ENCODE data around the gene CCDC146. TPM values are rescaled to one million over a fixed set of nuclear protein-coding genes. Genes with fewer than 3 reads are reported as not detected.

CCDC146 gene
- total and polyA plus RNA-seq, 2 of the 8 experiments (the other 6 are each of a cell fraction or from before 2014, with no cell fraction given): 0.88 to 2.4 TPM

GRCh38 chr7:77209479-77210139 lies 87.2 kb downstream of the CCDC146 start:
- no peak overlapping the region for H2BK20ac ChIP-seq (ENCODE audit: low read length)
- H3K4me2 ChIP-seq (ENCODE audit: insufficient read depth in 1 of 2, low read depth in 2 of 2, low read length in 2 of 2): no peak overlapping the region
- 0 out of 8 replicates have a peak, but pooled peaks cover 0 to 4% (median 0%) of the 10 kb centered on the region in 4 experiments for H3K36me3 ChIP-seq (ENCODE audit: control insufficient read depth in 2 of 4, insufficient read depth in 4 of 4, low read length in 3 of 4)
- no peak overlapping the region for H3K27ac ChIP-seq (ENCODE audit: low read depth, low read length)
- no peaks in the 10 kb centered on the region for H4K20me1 ChIP-seq (replicated peaks in 1 of 2; ENCODE audit: control insufficient read depth in 1 of 2, insufficient read depth in 2 of 2, low read length in 2 of 2)
- TF ChIP-seq GTF2F1 (IDR thresholded peaks at IDR 0.05; ENCODE audit: borderline replicate concordance, low read depth, low read length): no peak
- TF ChIP-seq TBP (IDR thresholded peaks at IDR 0.05; ENCODE audit: low read depth, low read length): no peak
- no peak for TF ChIP-seq CTCF (IDR thresholded peaks at IDR 0.05; ENCODE audit: control extremely low read depth in 1 of 3, insufficient read depth in 1 of 3, low read depth in 1 of 3, low read length in 3 of 3)
- TF ChIP-seq TEAD4 (IDR thresholded peaks at IDR 0.05; ENCODE audit: low read depth, low read length): no peak
- H3K4me3 ChIP-seq (ENCODE audit: extremely low read depth in 1 of 4, insufficient read depth in 2 of 4, low read depth in 3 of 4, low read length in 4 of 4): no peak overlapping the region
- H3K79me2 ChIP-seq (ENCODE audit: control insufficient read depth in 1 of 2, insufficient read depth in 2 of 2, low read length in 2 of 2): no peaks in the 10 kb centered on the region
- no peaks in the 10 kb centered on the region for H3K79me1 ChIP-seq (ENCODE audit: low read depth, low read length)
- H3K18ac ChIP-seq (ENCODE audit: extremely low read depth, low read length): no peak overlapping the region
- peaks cover 16 to 18% of the 10 kb centered on the region in 2 experiments for H3K9me3 ChIP-seq (ENCODE audit: insufficient read depth in 2 of 2, low read depth in 1 of 2, low read length in 1 of 2)
- ChIA-PET POLR2A (ENCODE audit: partially characterized antibody) (no interaction called here), CTCF (ENCODE audit: partially characterized antibody) (interaction anchor here (1.6 kb wide), 1 partner anchor 37 kb away, joined by 4 read pairs; no protein-coding TSS in a partner anchor)
- H2BK5ac ChIP-seq (ENCODE audit: low read depth, low read length): no peak overlapping the region
- no peak overlapping the region for H4K5ac ChIP-seq (ENCODE audit: insufficient read length, low read depth, low read length)
- no peaks in the 10 kb centered on the region for H3K4me1 ChIP-seq (replicated peaks in 1 of 4; ENCODE audit: control insufficient read depth in 3 of 4, insufficient read depth in 4 of 4, low read length in 3 of 4)
- no peak overlapping the region for H3K23ac ChIP-seq (ENCODE audit: insufficient read length)
- H4K8ac ChIP-seq (ENCODE audit: extremely low read depth, insufficient read depth, low read length): no peak overlapping the region
- no peak overlapping the region for H3K9ac ChIP-seq (replicated peaks in 1 of 4; ENCODE audit: extremely low read depth in 1 of 4, low read depth in 3 of 4, low read length in 3 of 4)
- no peak overlapping the region for H3K56ac ChIP-seq (replicated peaks; ENCODE audit: insufficient read length, low read depth, low read length)
- H3K4ac ChIP-seq (replicated peaks; ENCODE audit: insufficient read length, low read depth, low read length): no peak overlapping the region
- DNase-seq (ENCODE audit: low read depth in 1 of 2, low spot score in 2 of 2) (no peak), FAIRE-seq (no peak)
- H2AK5ac ChIP-seq (ENCODE audit: low read depth, low read length): no peak overlapping the region
- H4K91ac ChIP-seq (replicated peaks; ENCODE audit: insufficient read length, low read length): no peak overlapping the region
- H3K23me2 ChIP-seq (ENCODE audit: low read depth, low read length): no peaks in the 10 kb centered on the region
- no peak overlapping the region for H2BK12ac ChIP-seq (ENCODE audit: low read depth, low read length)
- H2BK15ac ChIP-seq (ENCODE audit: low read length): no peak overlapping the region
- no peak overlapping the region for H3K14ac ChIP-seq (ENCODE audit: insufficient read length)
- no peaks in the 10 kb centered on the region for H3K27me3 ChIP-seq (replicated peaks in 1 of 4; ENCODE audit: control insufficient read depth in 3 of 4, extremely low read depth in 1 of 4, insufficient read depth in 3 of 4, low read length in 3 of 4)
- no peak overlapping the region for H2AFZ ChIP-seq (ENCODE audit: low read length)
- no peak overlapping the region for H2BK120ac ChIP-seq (replicated peaks; ENCODE audit: low read depth, low read length)
- WGBS, 2 experiments (ENCODE audit: extremely low coverage in 1 of 2, insufficient coverage in 1 of 2, insufficient read length in 1 of 2, insufficient replicate concordance in 2 of 2, low coverage in 1 of 2, low lambda C conversion rate in 2 of 2, missing lambda C conversion rate in 1 of 2): 87% methylated on average over 6 of the region's 6 CpGs; no CpG with 5 or more reads in 1 of the 2 experiments

Data from H1 (cell line).